Measurements from ENCODE around the gene ZNF385C. TPM values are rescaled to one million over a fixed set of nuclear protein-coding genes. Genes with fewer than 3 reads are reported as not detected.

Gene ZNF385C
- total RNA-seq, 4 donors from 2014 or later = 0.26 to 0.78 TPM; not detected in 2

- Histone ChIP-seq H3K27me3 (no peaks in the 10 kb centered on the region), H3K4me3 (no peak overlapping the region), H3K9me3 (no peaks in the 10 kb centered on the region), H3K36me3 (peaks cover 0 to 41% of the 10 kb centered on the region in 2 donors), H3K4me1 (peaks cover 15 to 29% of the 10 kb centered on the region in 2 donors), H3K27ac (no peak overlapping the region)
- ATAC-seq = no peak
- TF ChIP-seq, protein P1, sequence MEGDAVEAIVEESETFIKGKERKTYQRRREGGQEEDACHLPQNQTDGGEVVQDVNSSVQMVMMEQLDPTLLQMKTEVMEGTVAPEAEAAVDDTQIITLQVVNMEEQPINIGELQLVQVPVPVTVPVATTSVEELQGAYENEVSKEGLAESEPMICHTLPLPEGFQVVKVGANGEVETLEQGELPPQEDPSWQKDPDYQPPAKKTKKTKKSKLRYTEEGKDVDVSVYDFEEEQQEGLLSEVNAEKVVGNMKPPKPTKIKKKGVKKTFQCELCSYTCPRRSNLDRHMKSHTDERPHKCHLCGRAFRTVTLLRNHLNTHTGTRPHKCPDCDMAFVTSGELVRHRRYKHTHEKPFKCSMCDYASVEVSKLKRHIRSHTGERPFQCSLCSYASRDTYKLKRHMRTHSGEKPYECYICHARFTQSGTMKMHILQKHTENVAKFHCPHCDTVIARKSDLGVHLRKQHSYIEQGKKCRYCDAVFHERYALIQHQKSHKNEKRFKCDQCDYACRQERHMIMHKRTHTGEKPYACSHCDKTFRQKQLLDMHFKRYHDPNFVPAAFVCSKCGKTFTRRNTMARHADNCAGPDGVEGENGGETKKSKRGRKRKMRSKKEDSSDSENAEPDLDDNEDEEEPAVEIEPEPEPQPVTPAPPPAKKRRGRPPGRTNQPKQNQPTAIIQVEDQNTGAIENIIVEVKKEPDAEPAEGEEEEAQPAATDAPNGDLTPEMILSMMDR (IDR thresholded peaks at IDR 0.05 in 4 of 5, conservative IDR thresholded peaks at IDR 0.05 in 1 of 5) = no peak
- TF ChIP-seq POLR2A (IDR thresholded peaks at IDR 0.05) = no peak
- intact Hi-C loops (cut with DNase I; ENCODE audit: low total_unique reads) (no loop called here), in situ Hi-C loops (cut with MboI; ENCODE audit: low sequenced_read_pairs in 4 of 4) (no loop called here)
- DNase-seq = no peak
Measured at GRCh38 chr17:42001729-42002128, 96.5 kb downstream of the ZNF385C start.

GRCh38 chr17:42000413-42001133 is 97.7 kb downstream of the ZNF385C start:
- ATAC-seq (peak in 1 of 2 donors; percentile 32), DNase-seq (no peak)
- Histone ChIP-seq H3K27ac (peak overlapping the region in 3 of 4 donors; percentile 3 to 40 (median 18)), H3K9me3 (no peaks in the 10 kb centered on the region), H3K27me3 (no peaks in the 10 kb centered on the region), H3K4me1 (peaks cover 14 to 28% of the 10 kb centered on the region in 2 donors), H3K4me3 (no peak overlapping the region), H3K36me3 (peaks cover 0 to 53% of the 10 kb centered on the region in 2 donors)
- TF ChIP-seq, protein P1 (IDR thresholded peaks at IDR 0.05 in 4 of 5, conservative IDR thresholded peaks at IDR 0.05 in 1 of 5) = no peak
- no peak for TF ChIP-seq POLR2A (IDR thresholded peaks at IDR 0.05)
- in situ Hi-C loops (cut with MboI; ENCODE audit: low sequenced_read_pairs in 4 of 4) = no loop called here
- intact Hi-C loops (cut with DNase I; ENCODE audit: low total_unique reads) = no loop called here

DNA sequence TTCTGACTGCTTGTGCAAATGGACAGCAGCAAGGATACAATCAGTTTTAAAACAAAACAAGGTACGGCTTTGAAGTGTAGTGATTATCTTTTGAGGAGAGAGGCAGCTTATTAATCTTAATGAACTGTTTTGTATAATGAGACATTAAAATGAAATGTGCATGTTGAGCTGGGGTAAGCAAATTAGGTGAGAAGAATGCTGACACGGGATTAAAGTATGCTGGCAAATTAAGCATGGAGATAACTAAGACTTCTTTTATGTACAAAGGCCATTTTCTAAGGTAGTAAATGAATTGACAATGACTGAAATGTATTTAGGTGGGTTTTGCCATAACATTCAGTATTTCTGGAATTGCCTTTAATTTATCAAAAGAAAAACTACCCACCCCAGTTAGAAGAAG is 99.8 kb downstream of the ZNF385C start:
- Histone ChIP-seq H3K27me3 (no peaks in the 10 kb centered on the region), H3K4me3 (no peak overlapping the region), H3K36me3 (peaks cover 4 to 74% of the 10 kb centered on the region in 2 donors), H3K27ac (no peak overlapping the region), H3K9me3 (no peaks in the 10 kb centered on the region), H3K4me1 (peaks cover 10 to 11% of the 10 kb centered on the region in 2 donors)
- DNase-seq (no peak), ATAC-seq (no peak)
- intact Hi-C loops (cut with DNase I; ENCODE audit: low total_unique reads) (no loop called here), in situ Hi-C loops (cut with MboI; ENCODE audit: low sequenced_read_pairs in 4 of 4) (no loop called here)
- TF ChIP-seq POLR2A (IDR thresholded peaks at IDR 0.05) = no peak
- TF ChIP-seq, protein P1 (IDR thresholded peaks at IDR 0.05 in 4 of 5, conservative IDR thresholded peaks at IDR 0.05 in 1 of 5) = no peak

- no peak for DNase-seq
- no peak overlapping the region for H3K27ac ChIP-seq
- H3K9me3 ChIP-seq = no peaks in the 10 kb centered on the region
- peaks cover 4 to 85% of the 10 kb centered on the region in 2 donors for H3K36me3 ChIP-seq
- no peak overlapping the region for H3K4me3 ChIP-seq
- TF ChIP-seq, protein P1 (IDR thresholded peaks at IDR 0.05 in 4 of 5, conservative IDR thresholded peaks at IDR 0.05 in 1 of 5) = no peak
- no peak for TF ChIP-seq POLR2A (IDR thresholded peaks at IDR 0.05)
- intact Hi-C loops (cut with DNase I; ENCODE audit: low total_unique reads) = no loop called here
- peaks cover 15 to 20% of the 10 kb centered on the region in 2 donors for H3K4me1 ChIP-seq
- in situ Hi-C loops (cut with MboI; ENCODE audit: low sequenced_read_pairs in 4 of 4) = no loop called here
- no peak for ATAC-seq
- H3K27me3 ChIP-seq = no peaks in the 10 kb centered on the region
Measured at GRCh38 chr17:41996855-41997164, 101.5 kb downstream of the ZNF385C start.

All from gastrocnemius medialis (tissue), 4 donors.